HG03439 (cell line): ENCODE data around the gene TATDN2.
"Not testable (repeated sequence)": the region's sequence is repeated elsewhere in the genome, so short reads cannot be mapped to it uniquely, and the experiment has no call there.

ENCODE experiments used
- ATAC-seq: cut with Tn5 transposase; IDR thresholded peaks from one replicate; pipeline ENCODE4 v1.9.1; 2021; ENCODE audit warnings: mild to moderate bottlenecking, moderate library complexity; ENCODE audit not compliant: unreplicated experiment

TATDN2 gene

DNA sequence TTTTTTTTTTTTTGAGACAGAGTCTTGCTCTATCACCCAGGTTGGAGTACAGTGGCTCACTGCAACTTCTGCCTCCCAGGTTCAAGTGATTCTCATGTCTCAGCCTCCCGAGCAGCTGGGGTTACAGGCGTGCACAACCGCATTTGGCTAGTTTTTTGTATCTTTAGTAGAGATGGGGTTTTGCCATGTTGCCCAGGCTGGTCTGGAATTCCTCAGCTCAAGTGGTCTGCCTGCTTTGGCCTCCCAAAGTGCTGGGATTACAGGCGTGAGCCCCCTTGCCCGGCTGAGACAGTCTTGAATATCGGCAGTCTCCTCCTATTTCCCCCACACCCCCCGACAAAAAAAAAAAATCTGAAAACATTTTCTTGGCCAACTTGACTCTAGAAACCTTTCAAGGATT lies 18.7 kb downstream of the TATDN2 start:
- ATAC-seq, result not testable (repeated sequence)

DNA sequence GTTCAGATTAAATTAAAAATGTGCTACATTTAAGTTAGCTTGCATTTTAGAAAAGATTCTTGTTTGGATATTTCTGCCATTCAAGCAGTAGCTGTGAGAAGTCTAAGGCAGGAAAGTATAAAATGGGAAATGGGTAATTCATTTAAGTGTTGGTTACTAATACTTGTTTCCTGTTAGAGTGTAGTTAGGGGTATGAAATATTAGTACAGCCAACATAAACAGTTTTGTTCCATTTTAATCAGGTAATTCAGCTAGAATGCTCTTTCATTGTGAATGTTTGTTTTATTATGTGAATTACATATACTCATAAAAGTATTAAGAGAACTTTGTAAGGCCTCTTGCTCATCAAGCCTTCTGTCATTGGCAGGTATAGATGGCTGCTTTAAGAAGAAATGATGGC lies 19.9 kb downstream of the TATDN2 start:
- no peak for ATAC-seq

DNA sequence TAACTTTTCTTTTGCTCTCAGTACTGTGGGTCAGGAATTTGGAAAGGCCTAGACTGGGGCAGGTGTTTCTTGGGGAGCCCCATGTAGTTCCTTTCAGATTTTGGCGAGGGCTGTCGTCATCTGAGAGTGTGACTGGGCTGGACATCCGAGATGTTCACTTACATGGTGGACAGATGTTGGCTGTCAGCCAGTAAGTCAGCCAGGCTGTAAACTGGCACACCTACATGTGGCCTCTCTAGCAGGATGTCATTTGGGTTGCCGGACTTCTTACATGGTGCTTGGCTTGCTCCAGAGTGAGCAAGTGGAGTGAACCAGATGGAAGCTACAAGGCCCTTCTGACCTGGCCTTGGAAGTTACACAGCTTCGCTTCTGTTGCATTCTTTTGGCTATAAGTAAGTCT lies 20.7 kb downstream of the TATDN2 start:
- no peak for ATAC-seq

DNA sequence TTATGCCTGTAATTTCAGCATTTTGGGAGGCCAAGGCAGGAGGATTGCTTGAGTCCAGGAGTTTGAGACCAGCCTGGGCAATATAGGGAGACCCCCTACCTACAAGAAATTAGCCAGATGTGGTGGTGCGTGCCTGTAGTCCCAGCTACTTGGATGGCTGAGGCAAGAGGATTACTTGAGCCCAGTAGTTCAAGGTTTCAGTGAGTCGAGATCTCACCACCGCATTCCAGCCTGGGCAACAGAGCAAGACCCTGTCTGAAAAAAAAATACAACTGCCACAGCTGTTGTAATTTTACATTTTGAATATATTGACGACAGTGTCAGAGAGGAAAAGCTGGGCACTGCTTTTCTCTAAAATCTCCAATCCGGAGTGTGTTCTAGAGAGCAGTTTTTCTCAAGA lies 21.2 kb downstream of the TATDN2 start:
- no peak for ATAC-seq

DNA sequence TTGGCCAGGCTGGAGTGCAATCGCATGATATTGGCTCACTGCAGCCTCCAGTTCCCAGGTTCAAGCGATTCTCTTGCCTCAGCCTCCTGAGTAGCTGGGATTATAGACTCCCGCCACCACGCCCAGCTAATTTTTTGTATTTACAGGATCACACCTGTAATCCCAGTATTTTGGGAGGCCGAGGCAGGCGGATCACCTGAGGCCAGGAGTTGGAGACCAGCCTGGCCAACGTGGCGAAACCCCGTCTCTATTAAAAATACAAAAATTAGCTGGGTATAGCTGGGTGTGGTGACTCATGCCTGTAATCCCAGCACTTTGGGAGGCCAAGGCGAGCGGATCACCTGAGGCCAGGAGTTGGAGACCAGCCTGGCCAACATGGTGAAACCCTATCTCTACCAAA lies 24.2 kb downstream of the TATDN2 start:
- ATAC-seq, result not testable (repeated sequence)

DNA sequence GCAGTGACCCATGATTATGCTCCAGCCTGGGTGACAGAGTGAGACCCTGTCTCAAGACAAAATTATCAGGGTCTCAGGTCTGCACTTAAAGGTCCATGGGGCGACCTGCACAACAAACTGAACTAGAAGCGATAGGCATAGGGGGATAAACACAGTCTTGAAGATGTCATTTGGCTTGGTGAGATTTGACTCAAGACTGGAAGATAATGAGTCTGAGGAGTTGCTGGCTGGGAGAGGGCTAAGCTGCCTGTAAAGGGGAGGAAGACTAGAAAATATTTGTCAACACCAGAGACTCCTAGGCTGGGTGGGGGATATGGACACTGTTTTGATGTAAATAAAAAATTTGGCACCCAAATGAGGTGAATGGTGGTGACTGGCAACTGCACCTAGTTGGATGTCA lies 24.7 kb downstream of the TATDN2 start:
- no peak for ATAC-seq

DNA sequence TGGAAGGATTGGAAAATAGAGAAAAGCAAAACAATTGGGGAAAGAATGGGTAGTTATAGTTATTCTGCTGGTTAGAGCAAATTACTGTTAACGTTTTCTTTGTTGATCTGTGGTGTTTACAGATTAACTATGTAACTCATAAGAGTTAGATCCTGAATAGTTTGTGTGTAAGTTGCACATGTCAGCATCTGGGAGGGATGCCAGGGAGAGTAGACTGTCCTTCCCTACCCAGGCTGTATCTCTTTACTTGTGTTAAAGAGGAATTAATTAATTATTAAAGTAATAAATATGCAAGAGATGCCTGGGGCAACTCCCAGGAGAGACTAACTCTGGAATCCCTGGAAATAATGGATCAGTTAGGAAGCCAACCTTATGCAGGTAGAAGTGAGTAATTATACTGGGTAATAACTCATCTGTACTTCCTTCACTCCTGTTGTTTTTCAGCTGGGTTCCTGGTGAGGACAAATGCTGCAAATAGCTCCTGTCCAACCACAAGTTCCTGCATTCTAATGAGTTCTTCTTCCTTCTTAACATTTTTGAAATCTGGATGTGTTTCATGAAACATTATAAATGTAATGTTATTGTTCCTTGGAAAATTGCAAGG lies 25.5 kb downstream of the TATDN2 start:
- ATAC-seq, result no peak

DNA sequence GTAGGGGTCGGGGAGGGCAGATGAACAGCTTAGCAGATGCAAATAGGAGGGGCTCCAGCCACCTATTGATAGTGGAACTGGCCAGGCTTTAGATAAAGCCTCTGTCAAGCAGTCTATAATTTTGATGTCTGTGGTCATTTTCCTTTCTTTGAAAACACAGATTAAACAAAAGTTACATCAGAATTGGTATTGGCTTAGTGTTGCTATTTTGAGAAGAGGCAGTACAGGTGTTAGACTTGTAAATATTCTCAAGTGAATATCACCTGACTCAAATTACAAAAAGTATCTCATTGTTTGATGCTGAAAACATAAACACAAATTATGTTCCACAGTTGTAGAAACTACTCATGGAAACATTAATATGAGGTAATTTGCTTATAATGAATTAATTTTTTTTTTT lies 26.3 kb downstream of the TATDN2 start:
- no peak for ATAC-seq

DNA sequence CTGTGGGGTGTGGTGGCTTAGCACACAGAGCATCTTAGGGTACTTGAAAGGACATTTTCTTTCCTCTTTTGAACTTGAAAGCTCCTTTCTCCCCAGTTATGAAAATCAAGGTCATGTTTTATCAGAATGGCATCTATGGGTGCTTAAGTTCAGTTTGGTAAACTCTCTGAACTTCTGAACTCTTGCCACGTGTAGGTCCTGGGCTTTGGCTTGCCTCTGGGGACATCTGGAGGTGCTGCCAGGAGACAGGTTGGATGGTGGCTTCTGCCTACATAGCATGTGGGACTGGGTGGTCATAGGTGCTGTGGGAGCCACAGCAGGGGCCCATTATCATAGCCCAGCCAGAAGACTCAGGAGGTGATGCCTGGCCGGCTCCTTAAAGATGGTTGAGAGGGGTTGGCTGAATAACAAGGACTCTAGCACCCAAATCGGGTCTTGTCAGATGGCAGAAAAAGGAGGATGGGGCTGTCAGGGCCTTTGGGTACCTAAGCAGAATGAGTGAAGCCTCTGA lies 28.9 kb downstream of the TATDN2 start:
- ATAC-seq, result no peak

DNA sequence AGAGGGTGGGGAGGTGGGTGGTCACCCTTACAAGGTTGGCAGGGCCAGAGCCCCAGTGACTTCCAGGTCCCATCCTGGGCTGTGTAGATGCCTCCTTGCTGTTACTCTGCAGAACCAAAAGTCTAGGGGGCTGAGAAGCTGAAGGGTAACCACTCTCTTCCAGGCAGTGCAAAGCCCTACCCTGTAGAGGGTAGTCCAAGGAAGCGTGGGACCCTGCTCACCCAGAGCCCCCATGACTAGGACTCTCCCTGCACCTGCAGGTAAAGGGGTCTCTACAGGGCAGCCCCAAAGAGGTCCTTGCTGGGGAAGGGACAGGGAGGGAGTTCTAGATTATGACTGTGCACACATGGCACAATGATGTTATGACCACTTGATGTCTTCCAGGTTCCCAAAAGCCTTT lies 30.2 kb downstream of the TATDN2 start:
- no peak for ATAC-seq

DNA sequence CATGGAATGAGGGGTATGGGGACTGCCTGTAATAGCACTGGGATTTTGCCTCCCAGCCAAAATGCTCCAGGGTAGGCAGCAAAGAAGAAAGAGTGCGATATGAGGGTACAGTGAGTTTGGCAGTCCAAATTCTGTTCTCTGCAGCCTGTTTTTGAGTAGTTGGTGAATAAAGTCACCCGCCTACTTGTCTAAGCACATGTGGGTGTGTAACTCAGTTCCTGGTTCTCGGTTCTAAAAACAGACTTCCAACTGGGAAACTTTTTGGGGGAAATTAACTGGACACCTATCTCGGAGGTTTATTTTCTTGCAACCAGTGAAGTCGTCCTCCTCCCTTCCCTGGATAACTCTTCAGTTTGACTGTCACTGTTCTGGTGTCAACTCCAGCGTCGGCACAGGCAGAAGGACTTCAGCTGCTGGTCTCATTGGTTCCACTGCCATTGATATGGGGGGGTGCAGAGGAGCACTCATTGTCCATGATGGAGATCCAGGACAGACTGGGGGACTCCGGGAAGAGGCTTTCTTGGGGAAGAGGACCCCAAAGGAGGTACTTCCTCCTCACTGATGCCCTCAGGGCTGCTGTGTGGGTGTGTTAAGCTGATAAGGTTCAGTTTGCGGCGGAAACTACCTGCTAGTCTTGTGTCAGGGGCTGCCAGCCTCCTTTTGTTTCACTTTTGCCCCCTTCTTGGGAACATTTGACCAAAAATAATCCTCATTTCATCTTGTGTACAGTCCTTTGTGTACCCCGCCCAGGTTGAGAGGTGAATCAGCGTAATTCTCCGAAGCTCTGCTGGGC lies 31.3 kb downstream of the TATDN2 start:
- no peak for ATAC-seq

DNA sequence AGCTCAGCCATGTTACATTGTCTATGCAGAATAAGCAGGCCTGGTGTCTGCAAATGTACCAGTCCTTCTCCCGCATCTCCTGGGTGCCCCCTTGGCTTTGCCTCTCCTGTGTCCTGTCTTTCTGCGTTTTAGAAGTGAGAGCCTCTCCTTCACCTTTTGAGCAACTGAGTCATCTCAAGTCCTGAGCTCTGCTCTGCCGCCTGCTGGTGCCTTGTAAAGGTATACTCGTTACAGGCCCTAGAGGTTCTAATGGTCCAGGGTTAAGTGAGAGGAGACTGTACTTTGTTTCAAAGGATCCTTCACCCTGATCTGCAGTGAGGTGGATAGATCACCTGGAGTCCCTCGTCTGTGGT lies 31.9 kb downstream of the TATDN2 start:
- ATAC-seq, result no peak

DNA sequence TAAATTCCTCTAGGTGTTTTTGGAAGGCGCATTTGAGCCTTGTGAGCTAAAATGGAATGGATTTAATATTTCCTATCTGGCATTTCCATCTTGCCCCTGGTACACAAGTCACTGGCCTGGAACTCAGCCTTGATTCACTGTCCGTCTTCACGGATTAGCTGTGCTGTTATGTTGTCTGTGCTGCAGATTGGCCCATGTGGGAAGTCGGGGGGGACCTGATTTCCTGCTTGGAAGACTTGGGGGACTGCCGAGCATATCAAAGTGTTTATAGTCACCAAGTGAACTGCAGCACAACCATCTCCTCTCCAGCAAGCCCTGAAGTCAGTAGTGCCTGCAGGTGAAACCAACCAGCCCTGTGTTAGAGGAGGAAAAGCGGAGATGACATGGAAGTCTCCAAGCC lies 32.3 kb downstream of the TATDN2 start:
- no peak for ATAC-seq

DNA sequence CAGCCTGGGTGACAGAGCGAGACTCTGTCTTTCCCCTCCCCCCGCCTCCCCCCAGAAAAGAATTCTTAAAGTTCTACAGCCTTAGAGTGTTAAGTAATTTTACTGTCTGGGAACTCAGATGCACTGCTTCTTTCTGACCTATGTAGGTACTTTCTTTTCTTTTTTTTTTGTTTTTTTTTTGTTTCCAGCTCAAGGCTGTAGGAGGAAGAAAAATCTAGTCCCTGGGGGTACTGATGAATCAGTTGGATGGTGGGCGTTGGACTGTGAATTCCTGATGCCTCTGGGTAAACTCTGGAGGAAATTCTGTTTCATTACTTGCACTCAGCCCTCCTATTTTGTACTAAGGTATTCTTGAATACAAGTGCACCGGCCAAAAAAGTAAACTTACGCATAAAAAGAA lies 33.7 kb downstream of the TATDN2 start:
- no peak for ATAC-seq

DNA sequence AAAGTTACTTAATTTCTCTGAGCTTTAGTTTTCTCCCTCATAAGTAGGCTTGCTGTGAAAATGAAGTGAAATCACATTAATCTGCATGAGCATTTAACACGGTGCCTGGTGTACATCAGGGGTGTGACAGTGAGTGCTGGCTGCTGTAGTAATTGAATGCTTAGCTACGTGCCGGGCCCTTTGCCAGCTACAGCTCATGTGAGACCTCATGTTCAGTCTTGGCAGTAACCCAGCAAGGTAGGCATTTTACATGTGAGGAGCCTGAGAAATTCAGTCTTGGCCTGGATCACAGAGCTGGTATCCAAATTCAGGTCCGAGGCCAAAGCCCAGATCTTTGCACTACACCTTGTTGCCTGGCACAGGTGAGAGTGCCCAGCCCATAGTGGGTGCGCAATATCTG lies 35.4 kb downstream of the TATDN2 start:
- ATAC-seq, result no peak

DNA sequence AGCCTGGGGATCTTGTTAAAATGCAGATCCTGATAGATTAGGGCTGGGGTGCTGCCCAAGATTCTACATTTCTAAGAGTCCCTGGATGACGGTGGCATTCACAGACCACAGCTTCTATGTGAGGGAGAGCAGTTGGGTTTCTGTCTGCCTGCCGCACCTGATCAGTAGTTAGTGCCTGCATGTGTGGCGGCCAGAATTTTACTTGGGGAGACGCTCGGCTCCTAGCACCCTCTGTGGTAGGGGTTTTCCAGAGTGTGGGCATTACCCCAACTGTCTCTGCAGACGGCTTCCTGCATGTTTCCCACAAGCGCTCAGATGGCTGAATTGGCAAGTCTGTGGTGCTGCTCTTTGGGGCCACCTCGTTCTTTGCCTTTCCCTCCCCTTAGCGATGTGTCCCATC lies 36.2 kb downstream of the TATDN2 start:
- ATAC-seq, result no peak

DNA sequence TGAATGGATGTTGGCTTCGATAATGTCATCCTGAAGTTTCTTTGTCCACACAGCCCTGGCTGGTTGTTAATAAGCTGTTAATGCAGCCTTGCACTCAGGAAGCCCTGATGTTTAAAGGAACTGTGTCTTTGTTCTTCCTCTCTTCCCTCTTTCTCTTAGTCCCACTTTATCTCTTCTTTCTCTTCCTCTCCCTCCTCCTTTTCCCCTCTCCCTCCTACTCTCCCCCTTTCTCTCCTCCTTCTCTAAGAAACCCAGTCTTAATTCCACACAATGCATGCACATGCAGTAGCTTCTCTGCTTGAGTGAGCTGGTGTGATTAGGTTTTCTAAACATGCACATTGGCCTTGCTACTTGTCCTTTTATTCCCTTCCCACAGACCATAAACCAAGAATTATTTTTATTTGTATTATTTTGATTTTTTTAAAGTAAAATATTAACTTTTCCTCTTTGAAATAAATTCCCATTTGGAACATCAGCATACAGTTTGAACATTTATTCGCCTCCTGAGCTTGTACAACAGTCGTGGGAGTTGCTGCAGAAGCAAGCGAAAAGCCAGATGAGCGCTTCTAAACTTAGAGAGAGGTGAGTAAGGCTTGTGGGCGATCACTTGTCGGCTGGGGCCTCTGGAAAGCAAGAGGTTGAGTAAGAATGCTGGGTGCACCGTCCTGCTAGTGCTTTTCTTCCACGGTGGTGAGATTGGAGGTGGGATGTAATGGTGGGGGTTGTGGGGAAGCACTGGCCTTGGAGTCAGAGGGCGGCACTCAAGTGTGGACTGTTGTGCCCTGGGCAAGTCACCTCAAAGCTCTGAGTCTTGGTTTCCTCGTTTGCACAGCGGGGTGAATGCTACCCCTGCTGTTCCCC lies 37.2 kb downstream of the TATDN2 start:
- no peak for ATAC-seq

DNA sequence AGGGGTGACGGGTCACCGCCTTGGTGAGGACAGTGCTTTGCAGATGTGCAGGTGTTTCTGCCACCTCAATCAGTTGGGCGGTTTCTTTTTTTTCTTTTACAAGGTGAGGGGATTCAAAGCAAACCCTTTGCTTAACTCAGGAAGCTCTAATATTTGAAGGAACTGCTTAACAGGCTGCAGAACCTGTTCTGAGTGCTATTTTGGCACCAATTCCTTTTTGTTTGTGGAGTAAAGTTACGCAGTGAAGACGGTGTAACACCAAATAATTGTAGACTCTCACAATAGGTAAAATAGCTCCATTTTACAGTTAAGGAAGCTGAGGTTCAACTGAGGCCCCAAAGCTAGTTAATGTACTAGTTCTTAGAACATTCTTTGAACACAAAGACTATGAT lies 37.9 kb downstream of the TATDN2 start:
- no peak for ATAC-seq

DNA sequence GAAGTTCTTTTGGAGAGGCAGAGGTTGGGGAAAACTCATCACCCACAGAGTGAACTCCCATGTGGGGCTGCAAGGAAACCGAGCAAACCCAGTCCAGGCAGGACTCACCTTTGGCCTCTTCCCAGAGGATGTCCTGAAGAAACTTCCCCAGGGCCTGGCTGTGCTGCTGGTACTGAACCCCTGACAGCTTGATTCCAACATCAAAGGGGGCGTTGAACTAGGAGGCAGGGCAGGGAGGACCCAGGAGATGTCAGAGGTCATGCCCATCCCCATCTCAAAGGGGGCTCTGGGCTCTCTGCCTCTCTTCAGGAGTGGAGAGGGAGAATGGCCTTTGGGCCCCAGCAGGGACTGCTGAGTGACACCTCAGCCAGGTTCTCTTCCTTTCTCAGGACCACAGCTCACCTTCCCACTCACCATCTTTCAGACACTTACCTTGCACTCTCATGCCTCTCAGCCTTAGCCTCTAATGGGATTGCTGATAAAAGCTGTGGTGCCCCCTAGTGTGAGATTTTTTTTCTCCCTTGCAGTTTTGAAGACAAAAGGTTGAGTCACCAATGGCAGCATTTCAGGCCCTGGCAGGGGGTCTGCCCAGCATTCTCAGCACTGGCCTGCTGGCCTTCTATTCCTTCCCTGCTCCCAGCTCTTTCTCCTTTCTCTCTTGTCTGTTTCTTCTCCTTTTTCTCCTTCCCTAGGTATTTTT lies 38.5 kb downstream of the TATDN2 start:
- no peak for ATAC-seq

DNA sequence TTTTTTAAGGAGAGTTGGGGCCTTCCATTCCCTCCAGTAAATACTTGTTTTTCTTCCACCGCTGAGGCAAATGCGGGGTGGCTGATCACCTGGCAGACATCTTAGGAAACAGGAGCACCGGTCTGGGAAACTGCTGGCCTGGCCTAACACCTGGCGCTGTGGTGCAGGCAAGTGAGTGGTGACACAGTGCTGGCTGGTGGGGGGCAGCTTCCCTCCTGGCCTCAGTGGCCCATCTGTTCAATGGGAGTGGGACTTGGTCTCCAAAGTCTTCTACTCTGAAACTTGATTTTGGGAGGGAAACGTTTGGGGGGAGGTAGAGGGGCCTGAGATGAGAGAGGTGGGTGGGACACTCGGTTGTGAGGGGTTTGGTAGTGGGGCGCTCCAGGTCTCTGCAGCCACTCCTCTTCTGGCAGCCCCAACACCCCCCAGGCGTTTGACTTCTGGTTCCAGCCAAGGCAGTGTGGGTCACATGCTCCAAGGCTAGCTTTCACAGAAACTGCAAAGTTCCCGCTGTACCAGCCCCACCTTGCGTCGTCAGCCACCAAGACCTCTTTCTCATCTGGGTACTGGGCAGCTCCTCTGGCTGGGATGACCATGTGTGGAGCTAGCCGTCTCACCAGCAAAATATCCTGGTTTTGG lies 39.8 kb downstream of the TATDN2 start:
- no peak for ATAC-seq

DNA sequence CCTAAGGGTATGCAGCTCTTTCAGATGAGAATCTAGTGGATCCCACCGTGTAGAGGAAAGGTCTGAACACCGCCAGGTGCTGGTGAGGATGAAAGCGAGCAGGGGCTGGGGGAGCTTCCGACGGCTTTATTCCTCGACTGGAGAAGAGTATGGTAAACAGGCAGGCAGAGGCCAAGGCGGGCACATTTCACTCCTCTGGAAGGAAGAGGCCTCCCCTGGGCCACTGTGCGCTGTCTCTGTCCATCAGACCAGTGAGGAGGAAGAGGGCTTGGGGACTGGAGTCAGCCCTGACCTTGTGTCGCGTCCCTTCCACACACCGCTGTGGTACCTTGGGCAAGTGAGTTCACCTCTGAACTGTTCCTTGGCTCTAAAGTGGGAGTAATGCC lies 40.3 kb downstream of the TATDN2 start:
- no peak for ATAC-seq
